Urinary bladder (tissue), 4 donors: Measurements from ENCODE around the gene SFTPB. TPM values are rescaled to one million over a fixed set of nuclear protein-coding genes. Genes with fewer than 3 reads are reported as not detected.
"Not testable (repeated sequence)": the region's sequence is repeated elsewhere in the genome, so short reads cannot be mapped to it uniquely, and the experiment has no call there.

Source experiments
- DNase-seq: peaks from one replicate; pipeline ENCODE4 v3.0.0-alpha.2; 2015; ENCODE audit errors: extremely low spot score
- H3K27ac ChIP-seq: one replicate; pipeline ENCODE4 v1.5.1; 2013; ENCODE audit warnings: low read depth, mild to moderate bottlenecking, moderate library complexity
- H3K36me3 ChIP-seq: one replicate; pipeline ENCODE4 v1.6.1; 2013; ENCODE audit warnings: mild to moderate bottlenecking, moderate library complexity; ENCODE audit not compliant: insufficient read depth
- H3K4me1 ChIP-seq: one replicate; pipeline ENCODE4 v1.6.1; 2013; ENCODE audit warnings: mild to moderate bottlenecking, moderate library complexity; ENCODE audit not compliant: insufficient read depth
- H3K4me3 ChIP-seq: one replicate; pipeline ENCODE4 v1.5.1; 2013; ENCODE audit warnings: low read depth, low read length
- WGBS: extraction: QIAGEN DNeasy Blood & Tissue Kit; methylation state at CpG from one replicate; pipeline ENCODE4 v1.1.7; 2013; 5-methylcytosine and 5-hydroxymethylcytosine counted together
- polyA plus RNA-seq: library from polyadenylated mRNA; stranded (reverse); fragments of 200-250 nt; gene quantifications from one replicate; pipeline ENCODE4 v1.2.3, GENCODE V29; 2013
- total RNA-seq: library from RNA; depleted of rRNA; stranded (reverse); fragments of >200 nt; gene quantifications from one replicate; pipeline ENCODE4 v1.2.3, GENCODE V29; 2014
- donor health status: healthy with polysubstance abuse.
- donor health status: healthy.

The SFTPB gene
- total RNA-seq (not detected), polyA plus RNA-seq (not detected)

DNA sequence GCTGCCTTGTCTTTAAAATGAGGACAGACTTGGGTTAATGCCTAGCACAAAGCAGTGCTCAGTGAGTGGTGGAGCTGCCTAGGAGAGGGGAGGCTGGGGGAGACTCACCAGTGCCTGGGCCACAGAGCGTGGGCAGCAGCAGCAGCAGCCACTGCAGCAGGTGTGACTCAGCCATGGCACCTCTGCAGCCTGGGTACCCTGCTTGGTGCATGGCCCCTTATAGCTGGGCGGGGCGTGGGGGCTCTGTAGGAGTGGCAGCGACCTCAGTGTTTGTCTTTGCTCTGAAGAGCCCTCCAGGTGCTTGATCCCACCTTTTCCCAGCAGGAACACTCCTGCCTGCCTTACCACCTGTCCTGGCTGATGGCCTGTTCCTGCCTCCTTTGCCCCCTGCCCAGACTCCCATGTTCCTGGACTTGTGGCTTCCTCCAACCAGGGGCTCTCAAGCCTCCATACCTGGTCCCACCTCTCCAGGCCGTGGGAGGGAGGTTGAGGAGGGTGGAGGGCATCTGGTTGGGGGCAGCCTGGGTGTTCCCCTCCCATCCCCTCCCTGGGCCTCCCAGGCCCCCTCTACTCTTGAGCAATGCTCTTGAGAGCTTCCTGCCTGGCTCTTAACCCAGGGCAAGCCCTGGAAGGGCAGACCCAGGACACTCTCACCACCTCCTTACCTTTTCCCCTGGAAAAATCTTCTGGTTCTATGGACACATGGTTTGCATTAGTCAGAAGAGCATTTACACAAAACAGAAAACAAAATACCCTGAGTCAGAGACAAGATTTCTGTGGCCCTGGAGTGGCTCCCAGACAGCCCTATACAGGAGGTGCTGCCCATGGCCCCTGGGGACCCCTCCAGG is at the start of gene SFTPB:
SFTPB (minus strand) TSS at position 191 of the 848 bp plus-strand sequence; CDS start at position 175, 16 bp downstream.
- Histone ChIP-seq H3K27ac (no peak within 1 kb of the TSS), H3K36me3 (no peaks in the 10 kb centered on the region), H3K4me1 (no peaks in the 10 kb centered on the region), H3K4me3 (no peak within 1 kb of the TSS)
- 86% methylated on average over 5 of the region's 5 CpGs for WGBS
- DNase-seq = no peak

GRCh38 chr2:85717308-85718008 is 49.5 kb upstream of the SFTPB start:
- H3K4me1 ChIP-seq = no peaks in the 10 kb centered on the region
- 59% methylated on average over 15 of the region's 15 CpGs for WGBS
- H3K36me3 ChIP-seq = no peaks in the 10 kb centered on the region
- no peak for DNase-seq
- no peak overlapping the region for H3K27ac ChIP-seq
- H3K4me3 ChIP-seq = no peak overlapping the region

GRCh38 chr2:85716346-85716914 is 48.4 kb upstream of the SFTPB start:
- 73% methylated on average over 13 of the region's 13 CpGs for WGBS
- H3K4me3 ChIP-seq = no peak overlapping the region
- no peak for DNase-seq
- H3K27ac ChIP-seq = no peak overlapping the region
- no peaks in the 10 kb centered on the region for H3K36me3 ChIP-seq
- H3K4me1 ChIP-seq = no peaks in the 10 kb centered on the region

- H3K36me3 ChIP-seq = no peaks in the 10 kb centered on the region
- 83% methylated on average over 8 of the region's 8 CpGs for WGBS
- no peak overlapping the region for H3K4me3 ChIP-seq
- no peak for DNase-seq
- no peak overlapping the region for H3K27ac ChIP-seq
- no peaks in the 10 kb centered on the region for H3K4me1 ChIP-seq
Observed at GRCh38 chr2:85714841-85715240, 46.8 kb upstream of the SFTPB start.

DNA sequence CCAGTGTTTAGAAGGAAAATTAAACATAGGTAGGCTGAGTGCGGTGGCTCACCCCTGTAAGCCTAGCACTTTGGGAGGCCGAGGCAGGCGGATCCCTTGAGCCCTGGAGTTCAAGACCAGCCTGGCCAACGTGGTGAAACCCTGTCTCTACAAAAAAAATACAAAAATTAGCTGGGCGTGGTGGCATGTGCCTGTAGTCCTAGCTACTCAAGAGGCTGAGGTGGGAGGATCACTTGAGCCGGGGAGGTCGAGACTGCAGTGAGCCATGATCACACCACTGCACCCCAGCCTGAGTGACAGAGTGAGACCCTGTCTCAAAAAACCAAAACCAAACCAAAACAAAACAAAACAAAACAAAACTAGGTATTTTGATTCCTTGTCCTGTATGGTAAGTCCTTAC is 46.4 kb upstream of the SFTPB start:
- H3K36me3 ChIP-seq, DNase-seq, H3K27ac ChIP-seq, H3K4me1 ChIP-seq, H3K4me3 ChIP-seq: not testable (repeated sequence)
- WGBS = 94% methylated on average over 7 of the region's 7 CpGs

DNA sequence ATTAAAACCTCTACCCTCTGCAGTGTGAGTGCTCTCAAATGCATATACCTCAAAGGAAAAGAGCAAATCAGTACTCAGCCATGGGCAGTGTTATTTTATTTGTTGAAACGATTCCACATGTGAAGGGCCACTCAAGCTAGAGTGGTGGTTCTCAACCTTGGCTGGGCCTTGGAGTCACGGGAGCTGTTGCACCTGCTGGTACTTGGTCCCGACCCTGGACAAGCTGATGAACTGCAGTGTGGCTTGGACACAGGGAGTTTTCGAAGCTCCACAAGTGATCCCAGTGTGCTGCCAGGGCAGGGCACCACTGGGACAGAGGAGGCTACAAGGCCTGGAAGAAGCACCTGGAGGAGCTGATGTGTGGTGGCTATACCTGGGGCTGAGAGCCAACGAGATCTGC is 45.8 kb upstream of the SFTPB start:
- no peaks in the 10 kb centered on the region for H3K4me1 ChIP-seq
- H3K27ac ChIP-seq = no peak overlapping the region
- no peak for DNase-seq
- WGBS = 93% methylated on average over 5 of the region's 5 CpGs
- H3K36me3 ChIP-seq = no peaks in the 10 kb centered on the region
- no peak overlapping the region for H3K4me3 ChIP-seq

DNA sequence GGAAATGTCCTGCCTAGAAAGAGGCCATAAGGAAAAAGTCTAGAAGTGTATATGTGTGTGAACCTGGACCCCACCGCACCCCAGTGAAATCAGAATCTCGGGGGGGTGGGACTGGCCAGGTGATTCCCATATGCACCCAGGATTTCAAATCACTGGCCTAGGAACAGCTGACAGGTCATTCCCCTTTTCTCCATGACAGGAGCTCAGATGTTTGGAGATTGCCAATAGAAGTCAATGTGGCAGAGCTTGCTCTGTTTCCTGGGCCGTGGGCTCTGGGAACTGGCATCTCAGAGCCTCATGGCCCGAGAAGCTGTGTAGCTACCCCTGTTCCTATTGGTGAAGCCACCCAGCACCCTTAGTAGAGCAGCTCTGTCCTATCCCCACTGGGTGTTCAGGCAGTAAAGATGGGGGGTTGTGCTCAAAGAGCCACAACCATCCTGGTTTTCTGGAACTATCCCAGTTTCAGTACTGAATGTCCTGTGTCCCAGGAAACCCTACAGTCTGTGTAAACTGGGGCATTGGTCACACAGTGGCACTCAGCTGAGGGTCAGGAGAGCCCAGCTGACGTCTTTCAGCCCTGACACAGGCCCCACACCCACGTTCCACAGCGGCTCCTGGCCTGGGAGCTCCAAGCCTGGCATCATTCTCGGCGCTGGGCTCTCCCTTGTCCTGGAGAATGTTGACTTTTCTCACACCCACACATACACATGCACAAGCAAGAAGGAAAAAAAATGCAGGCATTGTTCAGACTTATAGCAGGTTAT is 45.0 kb upstream of the SFTPB start:
- Histone ChIP-seq H3K27ac (no peak overlapping the region), H3K4me3 (no peak overlapping the region), H3K36me3 (no peaks in the 10 kb centered on the region), H3K4me1 (no peaks in the 10 kb centered on the region)
- 76% methylated on average over 9 of the region's 9 CpGs for WGBS
- DNase-seq = no peak

DNA sequence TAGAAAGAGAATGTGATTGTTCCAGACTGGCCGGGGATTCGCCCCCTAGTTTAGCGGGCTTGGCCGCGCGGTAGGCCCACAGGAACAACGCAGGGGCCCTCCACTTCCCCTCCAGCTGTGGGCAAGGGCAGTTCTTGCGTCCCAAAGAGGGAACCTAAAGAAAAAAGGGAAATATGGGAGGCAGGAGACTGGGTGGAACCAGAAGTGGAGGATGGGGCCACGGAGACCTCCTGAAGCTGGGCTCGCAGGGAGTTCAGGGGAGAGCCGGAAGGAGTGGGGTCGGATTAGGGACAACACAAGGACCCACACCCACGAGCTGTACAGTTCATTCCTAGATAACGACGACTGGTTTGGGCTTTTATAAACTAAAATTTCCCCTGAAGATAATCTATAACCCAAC is 44.3 kb upstream of the SFTPB start:
- WGBS = 75% methylated on average over 15 of the region's 15 CpGs
- peak overlapping the region; percentile 15 for H3K27ac ChIP-seq
- H3K4me3 ChIP-seq = no peak overlapping the region
- H3K36me3 ChIP-seq = no peaks in the 10 kb centered on the region
- DNase-seq = no peak
- H3K4me1 ChIP-seq = no peaks in the 10 kb centered on the region

- H3K27ac ChIP-seq = peak overlapping the region; percentile 3
- no peak overlapping the region for H3K4me3 ChIP-seq
- 89% methylated on average over 8 of the region's 8 CpGs for WGBS
- H3K36me3 ChIP-seq = no peaks in the 10 kb centered on the region
- DNase-seq = no peak
- H3K4me1 ChIP-seq = no peaks in the 10 kb centered on the region
Observed at GRCh38 chr2:85711578-85712060, 43.6 kb upstream of the SFTPB start.

GRCh38 chr2:85710687-85711577 is 42.9 kb upstream of the SFTPB start:
- peak overlapping the region; percentile 3 for H3K27ac ChIP-seq
- 72% methylated on average over 19 of the region's 19 CpGs for WGBS

DNA sequence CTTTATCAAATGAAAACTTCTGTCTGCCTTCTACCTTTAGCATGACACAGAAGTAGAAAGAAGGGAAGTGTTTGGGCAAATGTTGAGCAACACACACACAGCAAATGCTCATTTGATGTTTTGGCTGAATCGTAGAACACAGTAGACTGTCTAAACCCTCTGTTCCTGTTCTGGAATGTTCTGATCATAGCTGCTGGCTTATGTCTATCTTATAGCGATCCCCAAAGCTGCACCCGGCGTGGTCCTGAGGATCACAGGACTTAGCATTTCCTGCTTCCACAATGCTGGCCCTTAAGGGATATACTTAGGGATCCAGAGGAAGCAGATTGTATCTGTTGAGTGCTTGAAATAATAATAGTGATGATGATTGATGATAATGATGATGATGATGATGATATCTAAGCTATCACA is 41.4 kb upstream of the SFTPB start:
- no peaks in the 10 kb centered on the region for H3K4me1 ChIP-seq
- no peak overlapping the region for H3K4me3 ChIP-seq
- WGBS = 37% methylated on average over 4 of the region's 4 CpGs
- H3K27ac ChIP-seq = no peak overlapping the region
- H3K36me3 ChIP-seq = no peaks in the 10 kb centered on the region
- DNase-seq = no peak

More at GRCh38 chr2:85710687-85711577, 42.9 kb upstream of the SFTPB start:
- H3K4me1 ChIP-seq = no peaks in the 10 kb centered on the region
- no peak overlapping the region for H3K4me3 ChIP-seq
- no peaks in the 10 kb centered on the region for H3K36me3 ChIP-seq
- DNase-seq = no peak

DNA sequence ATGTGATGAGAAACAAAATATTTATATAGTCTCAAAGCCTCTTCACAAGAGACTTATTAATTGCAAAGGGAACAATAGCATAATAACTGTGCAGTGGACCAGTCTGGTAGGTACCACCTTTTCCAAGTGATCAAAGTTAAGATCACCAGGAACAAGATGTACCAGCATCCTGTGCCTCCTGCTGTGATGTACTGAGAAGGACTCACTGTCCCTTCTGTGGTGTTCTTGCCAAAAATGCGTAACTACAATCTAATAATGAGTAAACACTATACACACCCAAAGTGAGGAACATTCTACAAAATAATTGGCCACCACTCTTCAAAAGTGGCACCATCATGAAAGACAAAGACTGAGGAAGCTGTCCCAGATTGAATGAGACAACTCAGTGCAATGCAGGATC is 40.6 kb upstream of the SFTPB start:
- 64% methylated on average over 1 of the region's 1 CpG for WGBS
- Histone ChIP-seq H3K4me1 (no peaks in the 10 kb centered on the region), H3K36me3 (no peaks in the 10 kb centered on the region), H3K4me3 (no peak overlapping the region), H3K27ac (no peak overlapping the region)
- no peak for DNase-seq
